Amniotic epithelial cell (primary cell): Measurements from ENCODE around the gene EDIL3.
A peak's percentile ranks its signal among the peaks of the same experiment; 100 is the strongest.
"Not testable (repeated sequence)": the region's sequence is repeated elsewhere in the genome, so short reads cannot be mapped to it uniquely, and the experiment has no call there.

ENCODE experiments used
- DNase-seq: peaks from one replicate; pipeline ENCODE4 v3.0.0-alpha.2; 2010; ENCODE audit warnings: low read depth

The EDIL3 gene

GRCh38 chr5:84378420-84378819, 6.3 kb downstream of the EDIL3 start:
- peak; percentile 85 for DNase-seq

- no peak for DNase-seq
These were observed 8.3 kb downstream of the EDIL3 start for GRCh38 chr5:84376346-84376745.

- DNase-seq, result no peak
These were observed 10.1 kb downstream of the EDIL3 start for GRCh38 chr5:84374568-84374967.

DNA sequence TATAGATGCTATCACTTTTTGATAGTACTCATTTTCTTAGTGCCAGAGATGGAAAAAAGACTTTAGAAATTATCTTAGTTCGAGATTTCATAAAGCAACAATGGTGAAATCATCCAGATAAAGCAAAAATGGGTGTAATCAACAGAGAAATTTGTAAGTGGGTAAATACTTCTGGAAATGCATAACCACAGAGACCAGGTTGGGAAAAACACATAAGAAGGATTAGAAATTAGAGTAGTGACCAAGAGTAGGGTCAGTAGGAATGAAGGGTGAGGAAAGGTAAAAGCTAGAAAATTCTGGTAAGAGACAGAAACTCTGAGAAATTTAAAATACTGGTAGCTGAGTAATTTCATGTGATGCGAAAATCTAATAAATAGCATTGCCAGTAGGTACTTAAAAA, 11.2 kb downstream of the EDIL3 start:
- DNase-seq, result peak; percentile 73

DNA sequence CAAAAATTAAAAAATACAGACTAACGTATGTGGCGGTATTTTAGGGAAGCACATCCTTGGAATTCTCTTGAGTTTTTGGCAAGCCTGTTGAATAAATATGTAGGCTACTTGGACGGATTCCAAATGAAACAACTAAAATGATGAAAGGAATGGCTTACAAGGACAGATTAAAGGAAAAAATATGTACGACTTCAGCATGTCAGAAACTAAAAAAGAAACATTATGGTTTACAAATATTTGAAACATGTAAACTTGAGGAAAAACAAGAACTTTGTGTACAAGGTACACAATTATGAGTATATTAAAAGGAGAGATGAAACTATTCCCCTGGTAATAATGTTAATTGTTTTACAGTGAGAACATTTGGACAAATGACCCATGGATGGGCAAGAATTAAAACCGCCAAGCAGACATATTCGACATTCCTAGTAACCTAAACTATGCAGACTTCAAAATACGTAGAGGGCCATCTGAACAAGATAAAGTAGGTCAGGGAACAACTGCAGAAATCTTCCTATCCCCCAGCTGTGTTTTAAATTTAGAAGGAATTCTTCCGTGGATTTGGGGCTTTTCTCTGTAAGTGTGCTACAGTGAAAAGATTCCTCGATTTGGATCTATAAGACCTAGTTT, 12.5 kb downstream of the EDIL3 start:
- DNase-seq, result peak; percentile 92

DNA sequence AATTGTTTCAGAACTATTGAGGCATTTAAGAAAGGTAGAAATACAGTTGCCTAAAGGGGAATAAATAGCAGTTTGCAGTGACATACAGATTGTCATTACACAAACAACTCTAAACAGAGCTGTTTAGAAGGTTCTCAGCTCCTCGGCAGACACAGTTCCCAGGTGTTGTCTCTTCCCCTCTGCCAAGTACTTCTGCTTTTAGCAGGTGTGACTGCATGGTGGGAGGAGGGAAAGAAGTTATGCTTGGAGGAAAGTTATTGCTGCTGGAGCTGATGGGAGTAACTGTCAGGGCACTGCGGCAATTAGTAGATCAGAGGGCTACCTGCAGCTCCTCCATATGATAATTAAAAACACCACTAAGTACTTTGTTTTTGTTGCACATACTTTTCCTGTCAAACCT, 14.5 kb downstream of the EDIL3 start:
- no peak for DNase-seq

DNA sequence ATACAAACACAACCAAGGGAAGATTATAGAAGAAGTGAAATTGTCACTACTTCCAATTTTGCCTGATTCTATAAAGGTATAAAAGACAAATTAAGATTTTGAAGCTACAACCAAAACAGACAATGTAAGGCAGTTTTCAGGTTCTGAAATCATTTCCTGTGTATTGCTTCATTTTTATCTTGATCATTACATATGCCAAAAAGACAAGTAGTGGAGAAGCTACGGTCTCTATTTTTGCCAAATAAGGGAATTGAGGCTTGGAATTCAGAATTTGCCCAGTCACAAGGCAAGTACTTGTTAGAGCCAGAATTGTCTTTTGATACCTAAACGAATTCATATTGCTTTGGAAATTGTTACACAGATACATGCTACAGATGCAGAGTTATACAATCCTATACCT, 20.6 kb downstream of the EDIL3 start:
- peak; percentile 74 for DNase-seq

DNA sequence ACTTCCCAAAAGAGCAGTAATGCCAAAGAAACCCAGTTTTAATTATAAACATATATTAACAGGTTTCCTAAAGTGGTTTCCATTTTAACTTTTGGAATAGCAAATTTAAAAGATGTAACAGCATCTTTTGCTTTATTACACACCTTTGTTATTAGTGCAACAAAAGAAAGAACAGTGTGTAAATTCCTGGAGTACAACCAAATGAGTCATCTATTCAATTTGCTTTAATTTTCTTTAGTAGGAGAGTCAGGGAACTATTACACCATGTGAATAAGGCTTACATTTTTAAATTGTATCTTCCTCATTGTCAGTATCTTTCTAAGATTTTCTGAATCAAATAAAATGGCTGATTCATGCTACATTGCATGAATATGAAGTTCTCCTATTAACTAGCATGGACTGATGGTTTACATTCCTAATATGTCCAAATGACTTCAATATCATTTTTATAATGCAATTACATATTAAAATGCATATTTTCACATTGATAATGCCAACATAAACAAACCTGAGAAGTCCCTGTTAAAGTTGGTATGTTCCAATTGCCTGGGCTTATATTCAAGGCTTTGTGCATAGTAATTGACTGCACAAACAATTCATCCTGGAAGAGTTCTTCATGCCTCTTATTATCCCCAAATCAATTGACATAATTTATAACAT, 22.5 kb downstream of the EDIL3 start:
- DNase-seq, result no peak

DNA sequence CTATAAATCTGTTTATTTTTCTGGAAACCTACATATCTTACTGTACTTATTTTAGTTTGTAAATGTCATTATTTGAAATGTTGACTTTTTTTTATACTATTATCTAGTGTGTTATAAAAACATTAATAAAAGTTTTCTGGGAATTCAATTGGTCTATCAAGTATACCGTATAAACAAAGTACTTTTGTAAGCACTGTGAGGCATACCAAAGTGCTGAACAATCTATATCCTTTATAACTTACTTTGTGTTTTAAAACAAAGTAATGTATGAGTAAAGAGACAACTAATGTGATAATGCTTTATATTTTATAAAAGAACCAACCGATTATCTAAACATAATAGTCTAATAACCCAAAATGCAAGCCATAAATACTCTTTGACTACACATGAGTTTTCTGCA, 23.1 kb downstream of the EDIL3 start:
- DNase-seq, result no peak

- no peak for DNase-seq
These were observed 24.6 kb downstream of the EDIL3 start for GRCh38 chr5:84360056-84360455.

DNA sequence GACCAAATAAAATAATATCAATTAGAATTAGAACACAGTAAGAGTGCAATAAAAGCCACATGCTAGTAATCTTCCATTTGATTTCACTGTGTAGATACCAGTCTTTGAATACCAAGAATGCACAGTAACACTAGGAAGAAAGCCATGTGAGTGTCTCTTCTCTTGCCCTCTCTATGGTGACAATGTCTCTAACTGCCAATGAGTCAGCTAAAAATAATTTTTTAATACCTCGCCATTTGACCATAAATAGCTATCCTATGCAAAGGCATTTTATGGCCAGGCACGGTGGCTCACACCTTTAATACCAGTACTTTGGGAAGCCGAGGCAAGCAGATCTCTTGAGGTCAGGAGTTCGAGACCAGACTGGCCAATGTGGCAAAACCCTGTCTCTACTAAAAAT, 30.6 kb downstream of the EDIL3 start:
- no peak for DNase-seq

DNA sequence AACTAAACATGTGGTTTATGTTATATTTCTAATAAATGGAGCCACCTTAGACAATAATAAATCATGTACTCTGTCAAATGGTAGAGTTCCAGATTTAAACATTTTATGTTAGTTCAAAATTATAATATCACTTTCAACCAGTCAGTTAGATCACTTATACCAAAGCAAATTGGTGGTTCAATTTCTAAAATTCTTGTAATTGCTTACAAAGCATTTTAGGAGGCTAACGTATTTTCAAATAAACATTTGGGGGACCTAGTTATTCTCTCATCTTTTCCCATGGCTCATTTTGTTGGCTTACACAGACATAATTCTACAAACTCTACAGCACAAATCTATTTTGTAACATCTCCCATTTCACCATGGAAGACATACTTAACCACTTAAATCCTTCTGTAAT, 39.9 kb downstream of the EDIL3 start:
- DNase-seq, result no peak

DNA sequence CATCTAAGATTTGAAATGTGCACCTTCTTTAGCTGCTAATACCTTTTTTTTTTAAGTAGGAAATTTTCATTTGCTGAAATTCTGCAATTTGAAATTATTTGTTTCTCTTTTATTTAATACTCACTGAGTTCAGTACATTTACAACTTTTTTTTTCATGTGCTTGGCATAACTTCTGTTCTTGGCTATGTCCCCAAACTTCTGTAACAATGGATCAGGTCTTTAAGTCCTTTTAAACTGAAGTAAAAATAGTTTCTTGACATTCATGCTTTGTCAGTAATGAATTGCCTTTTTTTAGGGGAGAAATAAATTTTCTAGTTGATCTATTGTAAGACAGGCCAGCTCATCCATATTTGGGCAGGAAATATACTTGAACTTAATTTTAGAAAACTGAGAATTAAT, 41.5 kb downstream of the EDIL3 start:
- DNase-seq, result no peak

GRCh38 chr5:84332106-84332505, 52.6 kb downstream of the EDIL3 start:
- DNase-seq, result no peak

DNA sequence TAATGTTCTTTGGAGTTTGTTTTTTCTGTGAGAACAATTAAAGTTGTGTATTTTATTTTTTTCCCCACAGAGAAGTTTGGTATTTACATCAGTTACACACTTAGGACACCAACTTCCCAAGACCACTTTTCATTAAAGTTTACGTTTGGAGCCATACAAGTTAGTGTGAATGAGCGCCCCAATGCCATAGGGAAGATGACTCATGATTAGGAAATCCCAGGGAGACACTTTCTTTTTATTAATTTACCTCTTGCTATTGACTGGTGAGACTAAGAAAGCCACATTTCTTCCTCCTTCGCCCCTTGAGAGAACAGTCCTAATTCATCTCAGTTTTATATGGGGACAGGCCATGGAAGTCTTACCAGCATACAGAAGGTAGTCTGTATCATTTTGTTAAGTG, 57.1 kb downstream of the EDIL3 start:
- no peak for DNase-seq

DNA sequence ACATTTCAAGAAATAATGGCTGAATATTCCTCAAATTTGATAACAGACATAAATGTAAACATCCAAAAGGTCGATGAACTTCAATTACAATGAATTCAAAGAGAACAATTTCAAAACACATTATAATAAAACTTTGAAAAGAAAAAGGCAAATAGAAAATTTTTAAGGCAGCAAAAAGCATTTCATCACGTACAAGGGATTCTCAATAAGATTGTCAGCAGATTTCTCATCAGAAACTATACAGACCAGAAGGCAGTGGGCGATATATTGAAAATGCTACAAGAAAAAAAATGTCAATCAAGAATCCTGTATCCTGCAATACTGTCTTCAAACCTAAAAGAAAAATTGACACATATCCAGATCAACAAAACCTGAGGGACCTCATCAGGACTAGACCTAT, 62.0 kb downstream of the EDIL3 start:
- DNase-seq, result no peak

- DNase-seq, result not testable (repeated sequence)
These were observed 66.9 kb downstream of the EDIL3 start for GRCh38 chr5:84317826-84318225.

- DNase-seq, result not testable (repeated sequence)
These were observed 72.4 kb downstream of the EDIL3 start for GRCh38 chr5:84312280-84312679.

- DNase-seq, result not testable (repeated sequence)
These were observed 74.8 kb downstream of the EDIL3 start for GRCh38 chr5:84309850-84310249.

GRCh38 chr5:84306601-84307000, 78.1 kb downstream of the EDIL3 start:
- no peak for DNase-seq

- DNase-seq, result peak; percentile 42
These were observed 80.1 kb downstream of the EDIL3 start for GRCh38 chr5:84304599-84304998.

DNA sequence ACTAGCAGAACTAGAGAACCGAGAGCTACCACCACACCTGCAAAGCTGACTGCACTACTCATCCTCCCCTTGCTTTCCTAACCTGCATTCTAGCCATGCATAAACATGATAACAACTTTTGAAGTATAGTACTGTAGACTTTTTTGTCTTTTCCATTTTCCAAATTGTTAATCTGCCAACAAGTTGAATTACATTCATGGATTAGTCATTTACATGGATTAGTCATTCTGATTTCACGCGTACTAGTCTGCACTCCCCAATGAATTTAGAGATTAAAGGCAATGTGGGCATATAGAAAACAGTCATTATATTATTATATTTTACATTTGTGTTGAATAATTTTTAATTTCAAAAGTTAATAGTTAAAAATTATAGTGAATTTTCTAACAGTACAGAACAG, 81.4 kb downstream of the EDIL3 start:
- no peak for DNase-seq

DNA sequence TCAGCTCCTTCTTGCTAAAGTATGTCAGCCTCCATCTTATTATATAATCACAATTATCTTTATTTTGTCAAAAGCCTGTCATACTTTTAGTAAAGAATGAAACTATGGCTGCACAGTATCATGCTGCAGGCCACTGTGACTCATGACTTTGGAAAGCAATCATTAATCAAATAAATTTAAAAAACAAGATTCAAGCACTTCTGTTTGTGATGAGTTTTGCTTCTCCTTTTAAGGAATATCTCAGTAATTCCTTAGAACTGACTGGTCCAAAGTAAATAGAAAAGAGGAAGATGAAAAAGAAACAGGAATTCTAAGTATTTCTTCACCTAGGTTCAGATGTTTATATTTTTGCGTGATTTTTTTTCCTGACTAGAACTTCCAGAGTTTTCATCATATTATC, 83.1 kb downstream of the EDIL3 start:
- DNase-seq, result peak; percentile 64

GRCh38 chr5:84299959-84300358, 84.7 kb downstream of the EDIL3 start:
- no peak for DNase-seq
